HCT116 (cell line): ENCODE data around the gene ENHO. TPM values are rescaled to one million over a fixed set of nuclear protein-coding genes. Genes with fewer than 3 reads are reported as not detected.

Source experiments
- ATAC-seq: fragments of 200-7000 bp; cut with Tn5 transposase; 2 replicates; pipeline ENCODE4 v1.9.1; 2020; ENCODE audit warnings: mild to moderate bottlenecking, moderate library complexity
- BruUV-seq: library from RNA; stranded (reverse); fragments of 400-500 nt; replicated peaks from 2 replicates; lab custom pipeline; 2021; lab: Mats Ljungman, UMichigan
- CTCF ChIA-PET: fragments of 300-600 bp; sonication (Branson Sonifier 250); formaldehyde crosslinking; loops from one replicate; lab custom pipeline; 2021; ENCODE audit warnings: antibody characterized with exemption; lab: Charles Lee
- POLR2A ChIA-PET: fragments of 300-600, 350-600 bp; sonication (Branson Sonifier 250); formaldehyde crosslinking; loops from one replicate; lab custom pipeline; 2021; ENCODE audit warnings: antibody characterized with exemption; lab: Charles Lee
- RAD21 ChIA-PET, 2 experiments: fragments of 300-600 bp; sonication (Branson Sonifier 250); formaldehyde crosslinking; loops; one replicate each; lab custom pipeline; 2023; ENCODE audit warnings: low total read pairs in 2 of 2; ENCODE audit not compliant: uncharacterized antibody in 2 of 2, unreplicated experiment in 2 of 2, low non-redundant PET in 1 of 2; lab: Charles Lee
- DNase-seq: peaks from one replicate; pipeline ENCODE4 v3.0.0-alpha.2; 2010; ENCODE audit warnings: low read depth, low spot score
- H2AFZ ChIP-seq: fragments of 200-600 bp; shearing (Covaris generic), sonication (generic); 2 replicates; pipeline ENCODE4 v1.6.1; 2017; ENCODE audit warnings: low read depth, mixed run types, mixed read lengths, antibody characterized with exemption, low read length; ENCODE audit not compliant: poor library complexity, severe bottlenecking
- H3K27ac ChIP-seq: 2 replicates; pipeline ENCODE4 v1.5.1; 2012; ENCODE audit warnings: low read depth, low read length
- H3K27me3 ChIP-seq: fragments of 200-600 bp; sonication (generic); 2 replicates; pipeline ENCODE4 v1.6.1; 2016; ENCODE audit warnings: mixed run types, low read length, mixed read lengths; ENCODE audit not compliant: insufficient read depth
- H3K36me3 ChIP-seq, 2 experiments: fragments of 200-500 bp in 1 of 2; fragments of 200-600 bp in 1 of 2; sonication (Bioruptor generic) in 1 of 2; sonication (generic) in 1 of 2; 2 replicates each; pipeline versions ENCODE4 v1.5.1 to v1.6.1; 2014 to 2016; ENCODE audit warnings: low read length in 2 of 2, inconsistent platforms in 1 of 2, mixed read lengths in 1 of 2, mixed run types in 1 of 2; ENCODE audit not compliant: insufficient read depth in 2 of 2, control insufficient read depth in 1 of 2
- H3K4me1 ChIP-seq, 2 experiments: fragments of 200-600 bp in 1 of 2; sonication (generic) in 1 of 2; 2 replicates each; pipeline versions ENCODE4 v1.5.1 to v1.6.1; 2012 to 2017; ENCODE audit warnings: low read length in 2 of 2, inconsistent platforms in 1 of 2, mild to moderate bottlenecking in 1 of 2, mixed read lengths in 1 of 2, mixed run types in 1 of 2, moderate library complexity in 1 of 2; ENCODE audit not compliant: insufficient read depth in 2 of 2, control insufficient read depth in 1 of 2
- H3K4me2 ChIP-seq: fragments of 200-600 bp; sonication (generic); 2 replicates; pipeline ENCODE4 v1.6.1; 2017; ENCODE audit warnings: mixed run types, low read length, mixed read lengths
- H3K4me3 ChIP-seq, 2 experiments: fragments of 200-600 bp in 1 of 2; sonication (generic) in 1 of 2; replicated peaks in 1 of 2; 2 replicates each; pipeline ENCODE4 v1.5.1; 2011 to 2016; ENCODE audit warnings: low read length in 2 of 2, control low read depth in 1 of 2, low read depth in 1 of 2, mild to moderate bottlenecking in 1 of 2, mixed read lengths in 1 of 2, mixed run types in 1 of 2
- H3K79me2 ChIP-seq: fragments of 200-600 bp; sonication (generic); 2 replicates; pipeline ENCODE4 v1.6.1; 2017; ENCODE audit warnings: mild to moderate bottlenecking, mixed run types, low read length, moderate library complexity, mixed read lengths; ENCODE audit not compliant: insufficient read depth
- H3K9ac ChIP-seq: fragments of 200-600 bp; sonication (generic); 2 replicates; pipeline ENCODE4 v1.6.1; 2016; ENCODE audit warnings: low read length, mixed read lengths
- H3K9me2 ChIP-seq: fragments of 200-600 bp; sonication (generic), shearing (Covaris generic); 2 replicates; pipeline ENCODE4 v1.6.1; 2017; ENCODE audit warnings: mixed run types, mild to moderate bottlenecking, moderate library complexity; ENCODE audit not compliant: insufficient read depth
- H3K9me3 ChIP-seq, 2 experiments: fragments of 200-500 bp in 1 of 2; fragments of 200-600 bp in 1 of 2; sonication (Bioruptor generic) in 1 of 2; sonication (generic) in 1 of 2; 2 replicates each; pipeline ENCODE4 v1.6.1; 2014 to 2017; ENCODE audit warnings: low read length in 2 of 2, mixed read lengths in 2 of 2, inconsistent platforms in 1 of 2, low read depth in 1 of 2, mild to moderate bottlenecking in 1 of 2, mixed run types in 1 of 2, moderate library complexity in 1 of 2; ENCODE audit not compliant: control insufficient read depth in 1 of 2, insufficient read depth in 1 of 2
- H4K20me1 ChIP-seq: fragments of 200-600 bp; sonication (generic), shearing (Covaris generic); 2 replicates; pipeline ENCODE4 v1.6.1; 2017; ENCODE audit warnings: mixed run types, mild to moderate bottlenecking, moderate library complexity; ENCODE audit not compliant: insufficient read depth
- ATF3 ChIP-seq: IDR thresholded peaks from 2 replicates; pipeline ENCODE4 v1.6.1; 2012
- CBX3 ChIP-seq: IDR thresholded peaks from 2 replicates; pipeline ENCODE4 v1.6.1; 2012; ENCODE audit warnings: low read depth
- CEBPB ChIP-seq: IDR thresholded peaks from 2 replicates; pipeline ENCODE4 v1.6.1; 2012; ENCODE audit warnings: low read depth
- EGR1 ChIP-seq: IDR thresholded peaks from 2 replicates; pipeline ENCODE4 v1.6.1; 2012; ENCODE audit warnings: low read depth
- EZH2 ChIP-seq: fragments of 200-600 bp; sonication (generic); IDR thresholded peaks from 2 replicates; pipeline ENCODE4 v1.6.1; 2017; ENCODE audit warnings: antibody characterized with exemption, mixed run types
- JUND ChIP-seq: IDR thresholded peaks from 2 replicates; pipeline ENCODE4 v1.6.1; 2012
- POLR2A ChIP-seq: IDR thresholded peaks from 2 replicates; pipeline ENCODE4 v1.7.0; 2011; ENCODE audit warnings: borderline replicate concordance; ENCODE audit not compliant: insufficient read depth, insufficient read length; ENCODE audit errors: extremely low read depth
- POLR2AphosphoS5 ChIP-seq: IDR thresholded peaks from 2 replicates; pipeline ENCODE4 v1.6.1; 2011; ENCODE audit warnings: mild to moderate bottlenecking, low read depth, low read length, moderate library complexity
- RAD21 ChIP-seq: IDR thresholded peaks from 2 replicates; pipeline ENCODE4 v1.6.1; 2012; ENCODE audit warnings: low read depth, mild to moderate bottlenecking
- SP1 ChIP-seq: IDR thresholded peaks from 2 replicates; pipeline ENCODE4 v1.6.1; 2012; ENCODE audit warnings: low read depth
- SRF ChIP-seq: IDR thresholded peaks from 2 replicates; pipeline ENCODE4 v1.6.1; 2012; ENCODE audit warnings: low read depth
- ZFX ChIP-seq: fragments of 450-650 bp; IDR thresholded peaks from 2 replicates; pipeline ENCODE4 v1.6.1; 2017
- ZNF274 ChIP-seq: fragments of 200-500 bp; sonication (Bioruptor generic); IDR thresholded peaks from 2 replicates; pipeline ENCODE4 v1.6.1; 2014; ENCODE audit warnings: mild to moderate bottlenecking, low read depth, low read length, inconsistent platforms
- intact Hi-C: fragments of 100-400 bp; cut with micrococcal nuclease; formaldehyde crosslinking; loops from 2 replicates; pipeline ENCODE4 v1.10.0; 2022
- total RNA-seq: library from RNA; stranded (reverse); gene quantifications from one replicate; pipeline ENCODE4 v1.2.1, GENCODE V29; 2021; ENCODE audit not compliant: unreplicated experiment
- TF ChIP-seq, protein P1 (sequence below): IDR thresholded peaks from 2 replicates; pipeline ENCODE4 v1.6.1; 2011; ENCODE audit warnings: mild to moderate bottlenecking, low read length, moderate library complexity; ENCODE audit not compliant: insufficient replicate concordance; ENCODE audit errors: extremely low read depth
- TF ChIP-seq, protein P2 (sequence below), 3 experiments: fragments of 200-600 bp in 1 of 3; sonication (generic) in 1 of 3; IDR thresholded peaks in 2 of 3; conservative IDR thresholded peaks in 1 of 3; 2 replicates each; pipeline ENCODE4 v1.5.1; 2012 to 2017; ENCODE audit warnings: low read depth in 2 of 3, low read length in 2 of 3, antibody characterized with exemption in 1 of 3, borderline replicate concordance in 1 of 3, control low read depth in 1 of 3, mild to moderate bottlenecking in 1 of 3, mixed read lengths in 1 of 3, mixed run types in 1 of 3, moderate library complexity in 1 of 3; ENCODE audit not compliant: insufficient read depth in 1 of 3

ENHO gene
- total RNA-seq, 1 experiment from 2014 or later, result 6.1 TPM

GRCh38 chr9:34524349-34524748 is 1.6 kb upstream of the ENHO start:
- peaks cover 10% of the 10 kb centered on the region; the same call in 1 of the 2 replicates for H3K27me3 ChIP-seq
- H3K36me3 ChIP-seq, result no peaks in the 10 kb centered on the region
- no peaks in the 10 kb centered on the region for H3K9me3 ChIP-seq
- intact Hi-C loops, result no loop called here
- no peak overlapping the region for H3K4me3 ChIP-seq
- ChIA-PET RAD21 (no interaction called here), CTCF (interaction anchor here (2.2 kb wide), 1 partner anchor 67 kb away, joined by 5 read pairs; no protein-coding TSS in a partner anchor)
- no TSS peak for BruUV-seq
- no peak overlapping the region for H3K27ac ChIP-seq
- no peak overlapping the region for H3K4me2 ChIP-seq
- no peaks in the 10 kb centered on the region for H3K9me2 ChIP-seq
- DNase-seq, result no peak
- TF ChIP-seq POLR2A (no peak), CEBPB (no peak), ATF3 (no peak), SRF (no peak), ZFX (no peak), POLR2AphosphoS5 (no peak), CBX3 (no peak), SP1 (no peak), EZH2 (no peak), EGR1 (no peak), RAD21 (no peak), JUND (no peak), ZNF274 (no peak)
- TF ChIP-seq, protein P1, sequence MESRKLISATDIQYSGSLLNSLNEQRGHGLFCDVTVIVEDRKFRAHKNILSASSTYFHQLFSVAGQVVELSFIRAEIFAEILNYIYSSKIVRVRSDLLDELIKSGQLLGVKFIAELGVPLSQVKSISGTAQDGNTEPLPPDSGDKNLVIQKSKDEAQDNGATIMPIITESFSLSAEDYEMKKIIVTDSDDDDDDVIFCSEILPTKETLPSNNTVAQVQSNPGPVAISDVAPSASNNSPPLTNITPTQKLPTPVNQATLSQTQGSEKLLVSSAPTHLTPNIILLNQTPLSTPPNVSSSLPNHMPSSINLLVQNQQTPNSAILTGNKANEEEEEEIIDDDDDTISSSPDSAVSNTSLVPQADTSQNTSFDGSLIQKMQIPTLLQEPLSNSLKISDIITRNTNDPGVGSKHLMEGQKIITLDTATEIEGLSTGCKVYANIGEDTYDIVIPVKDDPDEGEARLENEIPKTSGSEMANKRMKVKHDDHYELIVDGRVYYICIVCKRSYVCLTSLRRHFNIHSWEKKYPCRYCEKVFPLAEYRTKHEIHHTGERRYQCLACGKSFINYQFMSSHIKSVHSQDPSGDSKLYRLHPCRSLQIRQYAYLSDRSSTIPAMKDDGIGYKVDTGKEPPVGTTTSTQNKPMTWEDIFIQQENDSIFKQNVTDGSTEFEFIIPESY, result no peak
- TF ChIP-seq, protein P2, sequence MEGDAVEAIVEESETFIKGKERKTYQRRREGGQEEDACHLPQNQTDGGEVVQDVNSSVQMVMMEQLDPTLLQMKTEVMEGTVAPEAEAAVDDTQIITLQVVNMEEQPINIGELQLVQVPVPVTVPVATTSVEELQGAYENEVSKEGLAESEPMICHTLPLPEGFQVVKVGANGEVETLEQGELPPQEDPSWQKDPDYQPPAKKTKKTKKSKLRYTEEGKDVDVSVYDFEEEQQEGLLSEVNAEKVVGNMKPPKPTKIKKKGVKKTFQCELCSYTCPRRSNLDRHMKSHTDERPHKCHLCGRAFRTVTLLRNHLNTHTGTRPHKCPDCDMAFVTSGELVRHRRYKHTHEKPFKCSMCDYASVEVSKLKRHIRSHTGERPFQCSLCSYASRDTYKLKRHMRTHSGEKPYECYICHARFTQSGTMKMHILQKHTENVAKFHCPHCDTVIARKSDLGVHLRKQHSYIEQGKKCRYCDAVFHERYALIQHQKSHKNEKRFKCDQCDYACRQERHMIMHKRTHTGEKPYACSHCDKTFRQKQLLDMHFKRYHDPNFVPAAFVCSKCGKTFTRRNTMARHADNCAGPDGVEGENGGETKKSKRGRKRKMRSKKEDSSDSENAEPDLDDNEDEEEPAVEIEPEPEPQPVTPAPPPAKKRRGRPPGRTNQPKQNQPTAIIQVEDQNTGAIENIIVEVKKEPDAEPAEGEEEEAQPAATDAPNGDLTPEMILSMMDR (IDR thresholded peaks at IDR 0.05 in 2 of 3, conservative IDR thresholded peaks at IDR 0.05 in 1 of 3; ENCODE audit: borderline replicate concordance in 1 of 3, insufficient read depth in 1 of 3, low read depth in 2 of 3, low read length in 2 of 3), result no peak
- TF ChIP-seq, all 23 proteins: peak for 0
- no peak overlapping the region for H2AFZ ChIP-seq
- H3K9ac ChIP-seq, result no peak overlapping the region
- peaks cover 8 to 17% of the 10 kb centered on the region in 2 experiments; a peak in 3 of 4 replicates for H3K4me1 ChIP-seq
- H3K79me2 ChIP-seq, result no peaks in the 10 kb centered on the region
- POLR2A ChIA-PET, result no interaction called here
- ATAC-seq, result no peak
- no peaks in the 10 kb centered on the region for H4K20me1 ChIP-seq
